Coronary artery (tissue), 2 donors: Measurements from ENCODE around the gene TIAM2.

Source experiments
- DNase-seq: peaks from one replicate; pipeline ENCODE4 v3.0.0-alpha.2; 2017; ENCODE audit warnings: low spot score
- H3K27ac ChIP-seq, 2 donors: fragments of 200-600 bp; sonication (generic); one replicate each; pipeline ENCODE4 v1.5.1; 2016 to 2019
- H3K4me3 ChIP-seq: fragments of 200-600 bp; sonication (generic); 2 replicates; pipeline ENCODE4 v1.5.1; 2016; ENCODE audit warnings: mild to moderate bottlenecking, moderate library complexity
- CTCF ChIP-seq: fragments of 200-600 bp; sonication (generic); IDR thresholded peaks from one replicate; pipeline ENCODE4 v1.5.1; 2019; ENCODE audit warnings: antibody characterized with exemption

The TIAM2 gene

GRCh38 chr6:154995254-154996015 is at the start of gene TIAM2:
Gene TIAM2, plus strand, starts transcription at chr6:154995315. Its CDS starts 133,909 bp downstream, at chr6:155129224.
- Histone ChIP-seq H3K4me3 (peak within 1 kb of the TSS; percentile 80), H3K27ac (peak within 1 kb of the TSS in 1 of 2 donors; percentile 48)
- DNase-seq, result no peak
- no peak for TF ChIP-seq CTCF

- Histone ChIP-seq H3K27ac (no peak overlapping the region), H3K4me3 (no peak overlapping the region)
- DNase-seq, result no peak
- TF ChIP-seq CTCF, result no peak
Observed at GRCh38 chr6:154950979-154951344, 44.2 kb upstream of the TIAM2 start.

GRCh38 chr6:154951345-154952200 is 43.5 kb upstream of the TIAM2 start:
- H3K27ac ChIP-seq, result no peak overlapping the region
- no peak for DNase-seq
- H3K4me3 ChIP-seq, result no peak overlapping the region
- TF ChIP-seq CTCF, result no peak

GRCh38 chr6:154953644-154954043 is 41.5 kb upstream of the TIAM2 start:
- no peak for TF ChIP-seq CTCF
- Histone ChIP-seq H3K4me3 (no peak overlapping the region), H3K27ac (no peak overlapping the region)
- DNase-seq, result no peak

GRCh38 chr6:154954347-154954746 is 40.8 kb upstream of the TIAM2 start:
- no peak for TF ChIP-seq CTCF

GRCh38 chr6:154956771-154957522 is 38.2 kb upstream of the TIAM2 start:
- H3K27ac ChIP-seq, result no peak overlapping the region
- no peak for TF ChIP-seq CTCF
- H3K4me3 ChIP-seq, result no peak overlapping the region
- no peak for DNase-seq

More at GRCh38 chr6:154954347-154954746, 40.8 kb upstream of the TIAM2 start:
- DNase-seq, result no peak
- Histone ChIP-seq H3K4me3 (no peak overlapping the region), H3K27ac (no peak overlapping the region)
